ENCODE data around the gene RNF19B.

- TF ChIP-seq CTCF (IDR thresholded peaks at IDR 0.05) (no peak), POLR2A (IDR thresholded peaks at IDR 0.05) (no peak)
Measured at GRCh38 chr1:32949519-32949918, 15.1 kb downstream of the RNF19B start.
